SK-N-SH treated with all-trans-retinoic acid at 6 μM for 48 hours (cell line): Measurements from ENCODE around the gene NAALADL2.

Source experiments
- PATZ1 ChIP-seq: fragments of 250-450 bp; sonication (Bioruptor Pico); IDR thresholded peaks from 2 replicates; pipeline ENCODE4 v1.8.0; 2020; ENCODE audit warnings: mild to moderate bottlenecking, moderate library complexity, borderline replicate concordance
- TOX ChIP-seq: fragments of 250-450 bp; sonication (Bioruptor Pico); IDR thresholded peaks from 2 replicates; pipeline ENCODE4 v1.8.0; 2021; ENCODE audit warnings: mild to moderate bottlenecking, moderate library complexity, borderline replicate concordance
- ZFP3 ChIP-seq: fragments of 250-450 bp; sonication (Bioruptor Pico); IDR thresholded peaks from 2 replicates; pipeline ENCODE4 v1.5.0; 2020; ENCODE audit warnings: mild to moderate bottlenecking, moderate library complexity
- ZFP30 ChIP-seq: fragments of 450-650 bp; formaldehyde crosslinking; IDR thresholded peaks from 2 replicates; pipeline ENCODE4 v1.5.0; 2022; ENCODE audit warnings: mild to moderate bottlenecking, moderate library complexity
- ZNF8 ChIP-seq: fragments of 450-650 bp; formaldehyde crosslinking; IDR thresholded peaks from 2 replicates; pipeline ENCODE4 v1.5.0; 2020; ENCODE audit warnings: mild to moderate bottlenecking, moderate library complexity

DNA sequence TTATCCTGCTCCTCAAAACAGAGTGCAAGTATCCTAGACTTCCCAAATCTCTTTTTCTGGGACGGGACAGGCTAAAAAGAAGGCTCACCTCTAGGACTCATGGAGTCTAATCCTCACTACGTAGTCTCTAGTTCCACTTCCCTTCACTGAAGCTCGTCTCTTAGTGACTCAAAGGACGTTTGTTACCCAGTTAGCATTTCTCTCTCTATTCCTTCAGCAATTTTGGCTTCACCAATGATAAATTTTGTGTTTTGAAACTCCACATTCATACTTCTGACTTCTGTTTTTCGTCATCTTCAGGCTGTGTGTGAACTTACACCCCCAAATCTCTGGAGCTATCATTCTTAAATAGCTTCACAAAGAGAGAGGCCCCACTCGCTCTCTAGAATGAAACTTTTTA lies 627.1 kb downstream of the NAALADL2 start:
- no peak for TF ChIP-seq ZNF8 (CRISPR knock-in tag)
- TF ChIP-seq ZFP30 = no peak
- no peak for TF ChIP-seq ZFP3 (CRISPR knock-in tag)
- no peak for TF ChIP-seq PATZ1
- TF ChIP-seq TOX (CRISPR knock-in tag) = no peak
